Neuronal stem cell (in vitro differentiated cells): ENCODE data around the gene HOXA3.

ENCODE experiments used
- DNase-seq: peaks from one replicate; pipeline ENCODE4 v3.0.0-alpha.2; 2013; ENCODE audit warnings: low spot score
- H2AFZ ChIP-seq: one replicate; pipeline ENCODE4 v1.6.1; 2013; ENCODE audit warnings: mild to moderate bottlenecking, low read length, inconsistent platforms
- H2AK5ac ChIP-seq: 2 replicates; pipeline ENCODE4 v1.6.1; 2013; ENCODE audit warnings: low read depth, mild to moderate bottlenecking, inconsistent platforms, low read length, moderate library complexity, mixed read lengths
- H2BK120ac ChIP-seq: 2 replicates; pipeline ENCODE4 v1.6.1; 2013; ENCODE audit warnings: low read depth, mild to moderate bottlenecking, inconsistent platforms, low read length, moderate library complexity, mixed read lengths
- H2BK12ac ChIP-seq: one replicate; pipeline ENCODE4 v1.6.1; 2013; ENCODE audit warnings: low read length, inconsistent platforms
- H2BK15ac ChIP-seq: 2 replicates; pipeline ENCODE4 v1.6.1; 2013; ENCODE audit warnings: mild to moderate bottlenecking, low read length, inconsistent platforms, mixed read lengths
- H2BK5ac ChIP-seq: one replicate; pipeline ENCODE4 v1.6.1; 2013; ENCODE audit warnings: inconsistent platforms, mild to moderate bottlenecking, low read length, moderate library complexity
- H3K14ac ChIP-seq: one replicate; pipeline ENCODE4 v1.6.1; 2013; ENCODE audit warnings: low read length, inconsistent platforms
- H3K18ac ChIP-seq: 2 replicates; pipeline ENCODE4 v1.6.1; 2013; ENCODE audit warnings: low read length, inconsistent platforms
- H3K23ac ChIP-seq: 2 replicates; pipeline ENCODE4 v1.6.1; 2013; ENCODE audit warnings: low read depth, mild to moderate bottlenecking, mixed read lengths, low read length, inconsistent platforms; ENCODE audit not compliant: poor library complexity
- H3K27ac ChIP-seq: replicated peaks from 3 replicates; pipeline ENCODE4 v1.5.1; 2013; ENCODE audit warnings: low read length, inconsistent platforms
- H3K27me3 ChIP-seq, 3 experiments: 2 replicates each; pipeline ENCODE4 v1.6.1; 2013; ENCODE audit warnings: low read length in 3 of 3, mild to moderate bottlenecking in 2 of 3, inconsistent platforms in 1 of 3, low read depth in 1 of 3, mixed read lengths in 1 of 3, moderate library complexity in 1 of 3; ENCODE audit not compliant: control insufficient read depth in 3 of 3, insufficient read depth in 3 of 3
- H3K36me3 ChIP-seq, 2 donors: replicated peaks in 1 of 2; 2 replicates each; pipeline ENCODE4 v1.6.1; 2013; ENCODE audit warnings: low read length in 2 of 2; ENCODE audit not compliant: control insufficient read depth in 2 of 2, insufficient read depth in 2 of 2
- H3K4ac ChIP-seq: 2 replicates; pipeline ENCODE4 v1.6.1; 2013; ENCODE audit warnings: inconsistent platforms, mild to moderate bottlenecking, low read length, moderate library complexity
- H3K4me1 ChIP-seq, 2 donors: 1 replicate in 1 of 2; 2 replicates in 1 of 2; pipeline ENCODE4 v1.6.1; 2013; ENCODE audit warnings: low read length in 2 of 2, low read depth in 1 of 2; ENCODE audit not compliant: control insufficient read depth in 2 of 2, insufficient read depth in 1 of 2
- H3K4me2 ChIP-seq: one replicate; pipeline ENCODE4 v1.6.1; 2013; ENCODE audit warnings: mild to moderate bottlenecking, low read length, inconsistent platforms; ENCODE audit not compliant: insufficient read depth, poor library complexity, severe bottlenecking
- H3K4me3 ChIP-seq, 2 donors: 2 replicates each; pipeline ENCODE4 v1.5.1; 2013; ENCODE audit warnings: low read length in 2 of 2, mild to moderate bottlenecking in 2 of 2, inconsistent platforms in 1 of 2, moderate library complexity in 1 of 2
- H3K79me1 ChIP-seq: one replicate; pipeline ENCODE4 v1.6.1; 2013; ENCODE audit warnings: low read depth, mild to moderate bottlenecking, inconsistent platforms, low read length, moderate library complexity
- H3K9ac ChIP-seq: one replicate; pipeline ENCODE4 v1.6.1; 2013; ENCODE audit warnings: mild to moderate bottlenecking, low read depth, low read length, inconsistent platforms; ENCODE audit not compliant: poor library complexity
- H3K9me3 ChIP-seq, 2 donors: replicated peaks in 1 of 2; 2 replicates each; pipeline versions ENCODE3 to v1.6.1; 2013; ENCODE audit warnings: low read length in 2 of 2, mild to moderate bottlenecking in 2 of 2, inconsistent platforms in 1 of 2, low read depth in 1 of 2, mixed read lengths in 1 of 2, moderate library complexity in 1 of 2; ENCODE audit not compliant: control insufficient read depth in 2 of 2, insufficient read depth in 1 of 2
- H4K8ac ChIP-seq: one replicate; pipeline ENCODE4 v1.6.1; 2013; ENCODE audit warnings: low read depth, mild to moderate bottlenecking, inconsistent platforms, low read length, moderate library complexity
- H4K91ac ChIP-seq: one replicate; pipeline ENCODE4 v1.6.1; 2013; ENCODE audit warnings: low read length, low read depth, mild to moderate bottlenecking, inconsistent platforms; ENCODE audit not compliant: poor library complexity
- WGBS, 2 donors: extraction: QIAGEN DNeasy Blood & Tissue Kit; methylation state at CpG; one replicate each; pipeline ENCODE4 v1.1.7; 2013; ENCODE audit warnings: missing lambda C conversion rate in 2 of 2, mixed read lengths in 1 of 2; ENCODE audit not compliant: insufficient read length in 2 of 2, insufficient replicate concordance in 1 of 2; ENCODE audit errors: extremely low coverage in 2 of 2; 5-methylcytosine and 5-hydroxymethylcytosine counted together

The HOXA3 gene

GRCh38 chr7:27102581-27103442, 49.6 kb downstream of the HOXA3 start, which contains the start of gene HOXA2:
Gene HOXA2 (minus strand): TSS chr7:27102683. CDS start chr7:27102500, 183 bp downstream.
- H3K4me1 ChIP-seq = peaks cover 0 to 1% of the 10 kb centered on the region in 2 donors
- H3K4ac ChIP-seq = no peak within 1 kb of the TSS
- no peak within 1 kb of the TSS for H4K8ac ChIP-seq
- H3K79me1 ChIP-seq = no peaks in the 10 kb centered on the region
- peaks cover 0 to 2% of the 10 kb centered on the region in 2 donors for H3K9me3 ChIP-seq
- no peak within 1 kb of the TSS for H2AK5ac ChIP-seq
- no peak within 1 kb of the TSS for H2BK5ac ChIP-seq
- H2BK120ac ChIP-seq = no peak within 1 kb of the TSS
- no peaks in the 10 kb centered on the region for H3K36me3 ChIP-seq
- no CpG with 5 or more reads among the region's 29 CpGs for WGBS, 2 donors
- H4K91ac ChIP-seq = no peak within 1 kb of the TSS
- DNase-seq = no peak
- H2AFZ ChIP-seq = peak within 1 kb of the TSS; percentile 22
- H2BK12ac ChIP-seq = no peak within 1 kb of the TSS
- no peak within 1 kb of the TSS for H3K4me2 ChIP-seq
- no peak within 1 kb of the TSS for H3K4me3 ChIP-seq
- no peak within 1 kb of the TSS for H2BK15ac ChIP-seq
- H3K27ac ChIP-seq = no peak within 1 kb of the TSS
- no peak within 1 kb of the TSS for H3K14ac ChIP-seq
- peaks cover 70 to 100% (median 90%) of the 10 kb centered on the region in 3 experiments for H3K27me3 ChIP-seq
- H3K23ac ChIP-seq = peak within 1 kb of the TSS; percentile 61
- peak within 1 kb of the TSS; percentile 61 for H3K18ac ChIP-seq
- H3K9ac ChIP-seq = no peak within 1 kb of the TSS

GRCh38 chr7:27101957-27102580, 50.3 kb downstream of the HOXA3 start:
- Histone ChIP-seq H3K9ac (no peak overlapping the region), H2BK120ac (no peak overlapping the region), H3K27me3 (peaks cover 72 to 100% (median 93%) of the 10 kb centered on the region in 3 experiments), H2AFZ (peak overlapping the region; percentile 22), H3K4me1 (peaks cover 0 to 1% of the 10 kb centered on the region in 2 donors), H3K36me3 (no peaks in the 10 kb centered on the region), H2BK15ac (no peak overlapping the region), H2AK5ac (no peak overlapping the region), H2BK5ac (no peak overlapping the region), H4K91ac (no peak overlapping the region), H3K4me3 (no peak overlapping the region), H3K79me1 (no peaks in the 10 kb centered on the region), H3K23ac (peak overlapping the region; percentile 61), H3K27ac (no peak overlapping the region), H3K14ac (no peak overlapping the region), H3K9me3 (peaks cover 0 to 2% of the 10 kb centered on the region in 2 donors), H3K18ac (peak overlapping the region; percentile 61), H3K4ac (no peak overlapping the region), H2BK12ac (no peak overlapping the region), H3K4me2 (no peak overlapping the region), H4K8ac (no peak overlapping the region)
- DNase-seq = no peak
- no CpG with 5 or more reads among the region's 39 CpGs for WGBS, 2 donors

GRCh38 chr7:27101171-27101956, 51.0 kb downstream of the HOXA3 start:
- Histone ChIP-seq H2BK120ac (no peak overlapping the region), H3K9me3 (peaks cover 0 to 2% of the 10 kb centered on the region in 2 donors), H3K4me1 (peaks cover 0 to 1% of the 10 kb centered on the region in 2 donors), H4K91ac (no peak overlapping the region), H2BK15ac (no peak overlapping the region), H2BK12ac (no peak overlapping the region), H2AFZ (peak overlapping the region; percentile 22), H3K23ac (no peak overlapping the region), H3K36me3 (no peaks in the 10 kb centered on the region), H3K18ac (no peak overlapping the region), H3K4me2 (peak overlapping the region; percentile 13), H2AK5ac (no peak overlapping the region), H2BK5ac (no peak overlapping the region), H3K79me1 (no peaks in the 10 kb centered on the region), H3K14ac (no peak overlapping the region), H4K8ac (no peak overlapping the region), H3K27ac (no peak overlapping the region), H3K9ac (no peak overlapping the region), H3K4me3 (no peak overlapping the region), H3K4ac (no peak overlapping the region), H3K27me3 (peaks cover 74 to 100% (median 93%) of the 10 kb centered on the region in 3 experiments)
- no peak for DNase-seq
- no CpG with 5 or more reads among the region's 25 CpGs for WGBS, 2 donors
